ENCODE results near the gene TENT4B.
"Not testable (repeated sequence)": the region's sequence is repeated elsewhere in the genome, so short reads cannot be mapped to it uniquely, and the experiment has no call there.

Gene TENT4B

GRCh38 chr16:50156590-50156989 lies 3.5 kb downstream of the TENT4B start:
- H3K27me3 ChIP-seq (ENCODE audit: insufficient read depth, low read length), result no peaks in the 10 kb centered on the region; the same call in 1 of the 2 replicates
- peaks cover 11% of the 10 kb centered on the region for H3K4me1 ChIP-seq (ENCODE audit: insufficient read depth, low read length)
- H3K9me3 ChIP-seq (ENCODE audit: insufficient read depth, low read depth, low read length), result no peaks in the 10 kb centered on the region
- no peak overlapping the region for H3K27ac ChIP-seq (ENCODE audit: low read length)
- H3K36me3 ChIP-seq (ENCODE audit: insufficient read depth, low read depth, low read length), result no peaks in the 10 kb centered on the region
- H3K4me3 ChIP-seq (ENCODE audit: low read length), result no peak overlapping the region
- H3K9ac ChIP-seq (ENCODE audit: low read depth, low read length), result no peak overlapping the region

GRCh38 chr16:50160495-50161164 lies 7.5 kb downstream of the TENT4B start:
- Histone ChIP-seq H3K9ac (ENCODE audit: low read depth, low read length) (no peak overlapping the region), H3K27me3 (ENCODE audit: insufficient read depth, low read length) (no peaks in the 10 kb centered on the region), H3K4me3 (ENCODE audit: low read length) (no peak overlapping the region), H3K9me3 (ENCODE audit: insufficient read depth, low read depth, low read length) (no peaks in the 10 kb centered on the region), H3K36me3 (ENCODE audit: insufficient read depth, low read depth, low read length) (no peaks in the 10 kb centered on the region), H3K27ac (ENCODE audit: low read length) (no peak overlapping the region), H3K4me1 (ENCODE audit: insufficient read depth, low read length) (peaks cover under 1% of the 10 kb centered on the region)

- H3K4me1 ChIP-seq (ENCODE audit: insufficient read depth, low read length), result no peaks in the 10 kb centered on the region
- H3K9me3 ChIP-seq (ENCODE audit: insufficient read depth, low read depth, low read length), result no peaks in the 10 kb centered on the region
- no peak overlapping the region for H3K27ac ChIP-seq (ENCODE audit: low read length)
- no peak overlapping the region for H3K4me3 ChIP-seq (ENCODE audit: low read length)
- H3K36me3 ChIP-seq (ENCODE audit: insufficient read depth, low read depth, low read length), result no peaks in the 10 kb centered on the region
- no peaks in the 10 kb centered on the region for H3K27me3 ChIP-seq (ENCODE audit: insufficient read depth, low read length)
- no peak overlapping the region for H3K9ac ChIP-seq (ENCODE audit: low read depth, low read length)
Measured at GRCh38 chr16:50161950-50162349, 8.8 kb downstream of the TENT4B start.

GRCh38 chr16:50165473-50165872 lies 12.4 kb downstream of the TENT4B start:
- Histone ChIP-seq H3K27me3 (ENCODE audit: insufficient read depth, low read length) (no peaks in the 10 kb centered on the region), H3K4me1 (ENCODE audit: insufficient read depth, low read length) (no peaks in the 10 kb centered on the region), H3K9ac (ENCODE audit: low read depth, low read length) (no peak overlapping the region), H3K36me3 (ENCODE audit: insufficient read depth, low read depth, low read length) (no peaks in the 10 kb centered on the region), H3K9me3 (ENCODE audit: insufficient read depth, low read depth, low read length) (no peaks in the 10 kb centered on the region), H3K27ac (ENCODE audit: low read length) (no peak overlapping the region), H3K4me3 (ENCODE audit: low read length) (no peak overlapping the region)

- H3K4me1 ChIP-seq (ENCODE audit: insufficient read depth, low read length), result no peaks in the 10 kb centered on the region
- H3K9me3 ChIP-seq (ENCODE audit: insufficient read depth, low read depth, low read length), result no peaks in the 10 kb centered on the region
- H3K36me3 ChIP-seq (ENCODE audit: insufficient read depth, low read depth, low read length), result no peaks in the 10 kb centered on the region
- no peak overlapping the region for H3K9ac ChIP-seq (ENCODE audit: low read depth, low read length)
- no peak overlapping the region for H3K27ac ChIP-seq (ENCODE audit: low read length)
- H3K27me3 ChIP-seq (ENCODE audit: insufficient read depth, low read length), result no peaks in the 10 kb centered on the region
- H3K4me3 ChIP-seq (ENCODE audit: low read length), result no peak overlapping the region
Measured at GRCh38 chr16:50166511-50167500, 13.7 kb downstream of the TENT4B start.

- Histone ChIP-seq H3K9me3 (ENCODE audit: insufficient read depth, low read depth, low read length) (no peaks in the 10 kb centered on the region), H3K4me3 (ENCODE audit: low read length) (no peak overlapping the region), H3K27ac (ENCODE audit: low read length) (no peak overlapping the region), H3K9ac (ENCODE audit: low read depth, low read length) (no peak overlapping the region), H3K36me3 (ENCODE audit: insufficient read depth, low read depth, low read length) (no peaks in the 10 kb centered on the region), H3K27me3 (ENCODE audit: insufficient read depth, low read length) (no peaks in the 10 kb centered on the region), H3K4me1 (ENCODE audit: insufficient read depth, low read length) (no peaks in the 10 kb centered on the region)
Measured at GRCh38 chr16:50167556-50167955, 14.4 kb downstream of the TENT4B start.

- Histone ChIP-seq H3K9ac (ENCODE audit: low read depth, low read length) (no peak overlapping the region), H3K27ac (ENCODE audit: low read length) (no peak overlapping the region), H3K4me1 (ENCODE audit: insufficient read depth, low read length) (no peaks in the 10 kb centered on the region), H3K4me3 (ENCODE audit: low read length) (no peak overlapping the region), H3K9me3 (ENCODE audit: insufficient read depth, low read depth, low read length) (no peaks in the 10 kb centered on the region), H3K36me3 (ENCODE audit: insufficient read depth, low read depth, low read length) (no peaks in the 10 kb centered on the region), H3K27me3 (ENCODE audit: insufficient read depth, low read length) (no peaks in the 10 kb centered on the region)
Measured at GRCh38 chr16:50169555-50170096, 16.5 kb downstream of the TENT4B start.

- H3K9ac ChIP-seq (ENCODE audit: low read depth, low read length); H3K36me3 ChIP-seq (ENCODE audit: insufficient read depth, low read depth, low read length); H3K4me1 ChIP-seq (ENCODE audit: insufficient read depth, low read length); H3K27me3 ChIP-seq (ENCODE audit: insufficient read depth, low read length); H3K27ac ChIP-seq (ENCODE audit: low read length); H3K9me3 ChIP-seq (ENCODE audit: insufficient read depth, low read depth, low read length); H3K4me3 ChIP-seq (ENCODE audit: low read length): not testable (repeated sequence)
Measured at GRCh38 chr16:50171773-50172172, 18.7 kb downstream of the TENT4B start.

- Histone ChIP-seq H3K36me3 (ENCODE audit: insufficient read depth, low read depth, low read length) (no peaks in the 10 kb centered on the region), H3K4me1 (ENCODE audit: insufficient read depth, low read length) (no peaks in the 10 kb centered on the region), H3K27me3 (ENCODE audit: insufficient read depth, low read length) (no peaks in the 10 kb centered on the region), H3K4me3 (ENCODE audit: low read length) (no peak overlapping the region), H3K27ac (ENCODE audit: low read length) (no peak overlapping the region), H3K9me3 (ENCODE audit: insufficient read depth, low read depth, low read length) (no peaks in the 10 kb centered on the region), H3K9ac (ENCODE audit: low read depth, low read length) (no peak overlapping the region)
Measured at GRCh38 chr16:50172195-50172922, 19.3 kb downstream of the TENT4B start.

GRCh38 chr16:50173316-50173715 lies 20.2 kb downstream of the TENT4B start:
- Histone ChIP-seq H3K4me1 (ENCODE audit: insufficient read depth, low read length) (no peaks in the 10 kb centered on the region), H3K27ac (ENCODE audit: low read length) (no peak overlapping the region), H3K36me3 (ENCODE audit: insufficient read depth, low read depth, low read length) (no peaks in the 10 kb centered on the region), H3K4me3 (ENCODE audit: low read length) (no peak overlapping the region), H3K9me3 (ENCODE audit: insufficient read depth, low read depth, low read length) (no peaks in the 10 kb centered on the region), H3K27me3 (ENCODE audit: insufficient read depth, low read length) (no peaks in the 10 kb centered on the region), H3K9ac (ENCODE audit: low read depth, low read length) (no peak overlapping the region)

GRCh38 chr16:50178491-50178941 lies 25.4 kb downstream of the TENT4B start:
- no peaks in the 10 kb centered on the region for H3K27me3 ChIP-seq (ENCODE audit: insufficient read depth, low read length)
- H3K27ac ChIP-seq (ENCODE audit: low read length), result no peak overlapping the region
- no peak overlapping the region for H3K4me3 ChIP-seq (ENCODE audit: low read length)

More at GRCh38 chr16:50178491-50178941, 25.4 kb downstream of the TENT4B start:
- Histone ChIP-seq H3K9ac (ENCODE audit: low read depth, low read length) (no peak overlapping the region), H3K4me1 (ENCODE audit: insufficient read depth, low read length) (no peaks in the 10 kb centered on the region), H3K36me3 (ENCODE audit: insufficient read depth, low read depth, low read length) (no peaks in the 10 kb centered on the region), H3K9me3 (ENCODE audit: insufficient read depth, low read depth, low read length) (no peaks in the 10 kb centered on the region)

Data from iPS-20b (cell line).